ENCODE measurements around the gene TMEM131. TPM values are rescaled to one million over a fixed set of nuclear protein-coding genes. Genes with fewer than 3 reads are reported as not detected.

Gene TMEM131
- total and polyA plus RNA-seq, 3 donors from 2014 or later = 35.0 to 54.8 (median 49.6) TPM

DNA sequence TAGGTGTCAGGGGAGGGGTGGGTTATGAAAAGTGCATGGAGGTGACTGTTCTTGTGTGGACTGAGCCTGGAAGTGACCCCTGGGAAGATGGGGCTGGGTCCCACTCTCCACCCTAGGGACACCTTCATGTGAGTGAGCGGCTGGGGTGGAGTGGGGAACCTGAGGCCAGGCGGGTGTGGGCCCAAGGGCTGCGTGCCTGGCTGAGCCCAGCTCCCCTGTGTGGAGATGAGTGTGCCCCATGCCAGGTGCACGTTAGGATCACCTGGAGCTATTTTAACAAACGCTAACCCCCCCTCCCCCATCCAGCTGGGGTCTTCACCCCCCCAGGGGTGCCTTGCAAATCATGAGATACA lies 255.9 kb downstream of the TMEM131 start:
- Histone ChIP-seq H3K36me3 (ENCODE audit: low read depth, missing control alignments) (no peaks in the 10 kb centered on the region), H3K27ac (no peak overlapping the region), H3K4me3 (no peak overlapping the region), H3K9me3 (no peaks in the 10 kb centered on the region), H3K27me3 (no peaks in the 10 kb centered on the region), H3K4me1 (no peaks in the 10 kb centered on the region)
- TF ChIP-seq, protein P1, sequence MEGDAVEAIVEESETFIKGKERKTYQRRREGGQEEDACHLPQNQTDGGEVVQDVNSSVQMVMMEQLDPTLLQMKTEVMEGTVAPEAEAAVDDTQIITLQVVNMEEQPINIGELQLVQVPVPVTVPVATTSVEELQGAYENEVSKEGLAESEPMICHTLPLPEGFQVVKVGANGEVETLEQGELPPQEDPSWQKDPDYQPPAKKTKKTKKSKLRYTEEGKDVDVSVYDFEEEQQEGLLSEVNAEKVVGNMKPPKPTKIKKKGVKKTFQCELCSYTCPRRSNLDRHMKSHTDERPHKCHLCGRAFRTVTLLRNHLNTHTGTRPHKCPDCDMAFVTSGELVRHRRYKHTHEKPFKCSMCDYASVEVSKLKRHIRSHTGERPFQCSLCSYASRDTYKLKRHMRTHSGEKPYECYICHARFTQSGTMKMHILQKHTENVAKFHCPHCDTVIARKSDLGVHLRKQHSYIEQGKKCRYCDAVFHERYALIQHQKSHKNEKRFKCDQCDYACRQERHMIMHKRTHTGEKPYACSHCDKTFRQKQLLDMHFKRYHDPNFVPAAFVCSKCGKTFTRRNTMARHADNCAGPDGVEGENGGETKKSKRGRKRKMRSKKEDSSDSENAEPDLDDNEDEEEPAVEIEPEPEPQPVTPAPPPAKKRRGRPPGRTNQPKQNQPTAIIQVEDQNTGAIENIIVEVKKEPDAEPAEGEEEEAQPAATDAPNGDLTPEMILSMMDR (IDR thresholded peaks at IDR 0.05) = no peak
- no peak for TF ChIP-seq POLR2A (IDR thresholded peaks at IDR 0.05)
- WGBS, 2 donors = 85 to 100% methylated on average over 4 to 5 of the region's 5 CpGs
- intact Hi-C loops (cut with DNase I; ENCODE audit: low total_unique reads) = no loop called here
- DNase-seq = no peak

DNA sequence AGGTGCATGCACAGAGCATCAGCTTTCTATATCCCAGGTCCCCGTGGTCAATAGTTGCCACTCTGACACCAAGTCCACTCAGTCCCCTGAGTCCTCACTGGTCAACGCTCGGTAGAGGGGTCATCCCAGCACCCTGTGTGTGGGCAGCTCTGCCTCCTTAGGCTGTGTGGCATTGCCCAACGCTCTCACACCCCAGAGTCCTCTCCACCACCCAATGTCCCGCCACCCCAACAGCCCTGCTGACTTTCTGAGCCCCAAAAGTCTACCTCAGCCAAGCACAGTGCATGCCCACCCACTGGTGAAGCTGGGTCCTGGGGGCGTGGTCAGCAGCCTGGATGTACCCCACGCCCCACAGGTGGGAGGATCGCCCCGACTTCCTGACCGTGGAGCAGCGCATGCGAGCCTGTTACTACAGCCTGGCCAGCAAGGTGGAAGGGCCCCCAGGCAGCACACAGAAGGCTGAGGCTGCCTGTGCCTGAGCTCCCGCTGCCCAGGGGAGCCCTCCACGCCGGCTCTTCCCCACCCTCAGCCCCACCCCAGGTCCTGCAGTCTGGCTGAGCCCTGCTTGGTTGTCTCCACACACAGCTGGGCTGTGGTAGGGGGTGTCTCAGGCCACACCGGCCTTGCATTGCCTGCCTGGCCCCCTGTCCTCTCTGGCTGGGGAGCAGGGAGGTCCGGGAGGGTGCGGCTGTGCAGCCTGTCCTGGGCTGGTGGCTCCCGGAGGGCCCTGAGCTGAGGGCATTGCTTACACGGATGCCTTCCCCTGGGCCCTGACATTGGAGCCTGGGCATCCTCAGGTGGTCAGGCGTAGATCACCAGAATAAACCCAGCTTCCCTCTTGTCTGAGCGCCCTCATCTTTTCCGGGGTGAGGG lies 256.5 kb downstream of the TMEM131 start:
- TF ChIP-seq, protein P1 (IDR thresholded peaks at IDR 0.05) = no peak
- TF ChIP-seq POLR2A (IDR thresholded peaks at IDR 0.05) = no peak
- Histone ChIP-seq H3K27ac (no peak overlapping the region), H3K36me3 (ENCODE audit: low read depth, missing control alignments) (no peaks in the 10 kb centered on the region), H3K9me3 (no peaks in the 10 kb centered on the region), H3K27me3 (no peaks in the 10 kb centered on the region), H3K4me1 (no peaks in the 10 kb centered on the region), H3K4me3 (no peak overlapping the region)
- WGBS, 2 donors = 86 to 91% methylated on average over 6 to 23 of the region's 23 CpGs
- DNase-seq = no peak
- intact Hi-C loops (cut with DNase I; ENCODE audit: low total_unique reads) = no loop called here

DNA sequence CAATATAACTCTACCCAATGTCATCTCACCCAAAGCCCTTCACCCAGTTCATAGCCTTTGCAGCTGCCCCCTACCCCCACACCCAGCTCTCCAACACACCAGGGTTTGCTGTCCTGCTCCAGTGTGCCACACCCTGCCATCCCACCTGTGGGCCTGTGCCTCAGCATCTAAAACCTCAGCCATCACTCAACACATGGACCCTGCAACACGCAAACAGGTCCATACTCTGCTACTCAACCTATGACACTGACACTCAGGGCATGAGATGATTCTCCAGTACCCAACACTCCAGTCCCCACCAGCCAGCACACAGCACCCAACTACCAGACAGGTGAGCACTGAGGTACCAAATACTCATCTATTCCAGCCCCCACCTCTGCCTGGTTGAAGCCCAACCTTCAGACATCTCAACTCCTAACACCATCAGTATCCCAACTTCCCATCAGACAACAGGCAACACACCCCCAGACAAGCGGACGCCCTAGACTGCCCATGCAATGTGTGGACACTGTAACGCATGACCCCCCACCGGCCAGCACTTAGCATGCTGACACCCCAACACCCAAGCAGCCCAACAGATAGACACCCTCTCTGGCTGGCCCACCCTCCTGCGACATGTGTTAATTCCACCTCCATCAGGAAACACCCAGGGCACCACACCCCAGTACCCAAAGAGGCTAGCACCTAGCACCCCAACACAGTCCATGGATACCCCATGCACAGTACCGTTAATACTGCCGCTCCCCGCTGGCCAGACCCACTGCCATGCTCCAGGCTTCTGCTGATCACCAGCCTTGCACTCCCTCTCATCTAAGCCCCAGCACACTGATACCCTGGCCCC lies 257.3 kb downstream of the TMEM131 start:
- WGBS, 2 donors = 95% methylated on average over 7 to 9 of the region's 9 CpGs
- no peak overlapping the region for H3K27ac ChIP-seq
- H3K9me3 ChIP-seq = no peaks in the 10 kb centered on the region
- no peak for TF ChIP-seq POLR2A (IDR thresholded peaks at IDR 0.05)
- TF ChIP-seq, protein P1 (IDR thresholded peaks at IDR 0.05) = no peak
- no peaks in the 10 kb centered on the region for H3K4me1 ChIP-seq
- H3K36me3 ChIP-seq (ENCODE audit: low read depth, missing control alignments) = no peaks in the 10 kb centered on the region
- H3K27me3 ChIP-seq = no peaks in the 10 kb centered on the region
- DNase-seq = no peak
- no peak overlapping the region for H3K4me3 ChIP-seq
- intact Hi-C loops (cut with DNase I; ENCODE audit: low total_unique reads) = no loop called here

DNA sequence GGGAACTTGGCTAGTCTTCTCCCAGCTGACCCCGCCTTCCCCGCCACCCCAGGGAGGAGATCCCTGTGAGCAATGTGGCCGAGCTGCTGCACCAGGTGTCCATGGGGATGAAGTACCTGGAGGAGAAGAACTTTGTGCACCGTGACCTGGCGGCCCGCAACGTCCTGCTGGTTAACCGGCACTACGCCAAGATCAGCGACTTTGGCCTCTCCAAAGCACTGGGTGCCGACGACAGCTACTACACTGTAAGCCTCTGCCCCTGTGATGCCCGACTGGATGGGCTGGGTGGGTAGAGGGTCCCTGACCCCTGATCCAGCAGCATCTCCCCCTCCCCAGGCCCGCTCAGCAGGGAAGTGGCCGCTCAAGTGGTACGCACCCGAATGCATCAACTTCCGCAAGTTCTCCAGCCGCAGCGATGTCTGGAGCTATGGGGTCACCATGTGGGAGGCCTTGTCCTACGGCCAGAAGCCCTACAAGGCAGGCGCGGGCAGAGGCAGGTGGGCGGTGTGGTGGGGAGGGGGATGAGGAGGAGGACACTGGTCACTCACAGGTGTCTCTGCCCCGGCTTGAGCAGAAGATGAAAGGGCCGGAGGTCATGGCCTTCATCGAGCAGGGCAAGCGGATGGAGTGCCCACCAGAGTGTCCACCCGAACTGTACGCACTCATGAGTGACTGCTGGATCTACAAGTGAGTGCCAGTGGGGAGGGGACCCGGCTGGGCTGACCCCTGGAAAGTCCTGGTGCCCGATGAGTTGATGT lies 258.1 kb downstream of the TMEM131 start:
- Histone ChIP-seq H3K9me3 (no peaks in the 10 kb centered on the region), H3K27me3 (no peaks in the 10 kb centered on the region), H3K36me3 (ENCODE audit: low read depth, missing control alignments) (no peaks in the 10 kb centered on the region), H3K4me3 (no peak overlapping the region), H3K27ac (no peak overlapping the region), H3K4me1 (no peaks in the 10 kb centered on the region)
- DNase-seq = no peak
- 92 to 95% methylated on average over 25 to 32 of the region's 32 CpGs for WGBS, 2 donors
- no peak for TF ChIP-seq POLR2A (IDR thresholded peaks at IDR 0.05)
- TF ChIP-seq, protein P1 (IDR thresholded peaks at IDR 0.05) = no peak
- intact Hi-C loops (cut with DNase I; ENCODE audit: low total_unique reads) = no loop called here

Data from testis (tissue), 3 donors.